Left ventricle myocardium inferior (tissue), 1 donor: ENCODE results near the gene KLHL33. TPM values are rescaled to one million over a fixed set of nuclear protein-coding genes. Genes with fewer than 3 reads are reported as not detected.
A peak's percentile ranks its signal among the peaks of the same experiment; 100 is the strongest.

Source experiments
- DNase-seq: peaks from one replicate; pipeline ENCODE4 v3.0.0-alpha.2; 2020
- H3K27ac ChIP-seq: fragments of 200-600 bp; replicated peaks from 2 replicates; pipeline ENCODE4 v1.8.0; 2021
- H3K27me3 ChIP-seq: fragments of 200-600 bp; 2 replicates; pipeline ENCODE4 v1.8.0; 2021; ENCODE audit warnings: low read depth
- H3K36me3 ChIP-seq: fragments of 200-600 bp; 2 replicates; pipeline ENCODE4 v1.8.0; 2021
- H3K4me1 ChIP-seq: fragments of 200-600 bp; 2 replicates; pipeline ENCODE4 v1.8.0; 2021
- H3K4me3 ChIP-seq: fragments of 200-600 bp; 2 replicates; pipeline ENCODE4 v1.8.0; 2021; ENCODE audit warnings: mild to moderate bottlenecking, moderate library complexity
- H3K9me3 ChIP-seq: fragments of 200-600 bp; replicated peaks from 2 replicates; pipeline ENCODE4 v1.8.0; 2021
- intact Hi-C: fragments of 100-400 bp; cut with micrococcal nuclease; formaldehyde crosslinking; loops from one replicate; pipeline ENCODE4 v1.11.0; 2022
- total RNA-seq: library from RNA; stranded (reverse); fragmentation: NEBNext Ultra II Directional; extraction: Animal tissue kit (Norgen Biotek cat#: 25700); gene quantifications from one replicate; pipeline ENCODE4 v1.2.1, GENCODE V29; 2021
- TF ChIP-seq, protein P1 (sequence below): fragments of 200-600 bp; IDR thresholded peaks from 2 replicates; pipeline ENCODE4 v1.8.0; 2021; ENCODE audit warnings: antibody characterized with exemption, mild to moderate bottlenecking, borderline replicate concordance
- donor health status: DM: no; HTN: yes; CAD: no; lungs with severe emphysema.

The KLHL33 gene
- total RNA-seq, 1 donor from 2014 or later, result 0.33 TPM

DNA sequence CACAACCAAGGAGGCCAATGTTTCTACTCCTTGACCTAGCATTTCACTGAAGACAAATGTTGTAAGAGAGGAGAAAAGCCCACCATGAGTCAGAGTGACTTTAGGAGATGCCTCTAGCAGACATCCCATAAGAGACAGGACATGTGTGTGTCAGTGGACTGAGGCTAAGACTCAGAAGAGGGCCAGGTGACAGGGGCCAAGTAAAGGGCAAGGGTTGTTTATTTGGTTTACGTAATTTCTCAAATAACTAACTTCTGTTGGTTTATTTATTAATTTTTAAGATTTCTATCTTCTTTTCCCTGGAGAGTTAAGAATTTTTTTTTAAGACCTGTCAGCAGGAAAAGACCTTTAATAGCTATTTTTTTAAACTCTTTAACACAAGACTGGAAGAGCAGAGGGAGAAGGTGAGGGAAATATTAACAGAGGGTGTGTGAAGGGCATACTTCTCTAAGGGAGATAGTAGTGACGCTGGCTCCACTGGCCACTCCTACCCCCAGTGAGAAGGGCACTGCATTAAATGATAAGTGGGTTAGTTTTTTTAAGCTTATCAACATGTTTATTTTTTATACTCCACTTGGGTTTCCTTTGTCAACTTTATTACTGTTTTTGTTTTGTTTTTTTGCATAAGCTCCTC is 36.7 kb upstream of the KLHL33 start:
- intact Hi-C loops, result loop anchor here (10.0 kb wide), 1 partner anchor 142 kb away; no protein-coding TSS in a partner anchor
- Histone ChIP-seq H3K4me3 (no peak overlapping the region), H3K36me3 (peaks cover 34% of the 10 kb centered on the region), H3K27ac (no peak overlapping the region), H3K27me3 (no peaks in the 10 kb centered on the region), H3K9me3 (no peaks in the 10 kb centered on the region), H3K4me1 (peaks cover 60% of the 10 kb centered on the region)
- no peak for DNase-seq
- TF ChIP-seq, protein P1, sequence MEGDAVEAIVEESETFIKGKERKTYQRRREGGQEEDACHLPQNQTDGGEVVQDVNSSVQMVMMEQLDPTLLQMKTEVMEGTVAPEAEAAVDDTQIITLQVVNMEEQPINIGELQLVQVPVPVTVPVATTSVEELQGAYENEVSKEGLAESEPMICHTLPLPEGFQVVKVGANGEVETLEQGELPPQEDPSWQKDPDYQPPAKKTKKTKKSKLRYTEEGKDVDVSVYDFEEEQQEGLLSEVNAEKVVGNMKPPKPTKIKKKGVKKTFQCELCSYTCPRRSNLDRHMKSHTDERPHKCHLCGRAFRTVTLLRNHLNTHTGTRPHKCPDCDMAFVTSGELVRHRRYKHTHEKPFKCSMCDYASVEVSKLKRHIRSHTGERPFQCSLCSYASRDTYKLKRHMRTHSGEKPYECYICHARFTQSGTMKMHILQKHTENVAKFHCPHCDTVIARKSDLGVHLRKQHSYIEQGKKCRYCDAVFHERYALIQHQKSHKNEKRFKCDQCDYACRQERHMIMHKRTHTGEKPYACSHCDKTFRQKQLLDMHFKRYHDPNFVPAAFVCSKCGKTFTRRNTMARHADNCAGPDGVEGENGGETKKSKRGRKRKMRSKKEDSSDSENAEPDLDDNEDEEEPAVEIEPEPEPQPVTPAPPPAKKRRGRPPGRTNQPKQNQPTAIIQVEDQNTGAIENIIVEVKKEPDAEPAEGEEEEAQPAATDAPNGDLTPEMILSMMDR, result no peak

DNA sequence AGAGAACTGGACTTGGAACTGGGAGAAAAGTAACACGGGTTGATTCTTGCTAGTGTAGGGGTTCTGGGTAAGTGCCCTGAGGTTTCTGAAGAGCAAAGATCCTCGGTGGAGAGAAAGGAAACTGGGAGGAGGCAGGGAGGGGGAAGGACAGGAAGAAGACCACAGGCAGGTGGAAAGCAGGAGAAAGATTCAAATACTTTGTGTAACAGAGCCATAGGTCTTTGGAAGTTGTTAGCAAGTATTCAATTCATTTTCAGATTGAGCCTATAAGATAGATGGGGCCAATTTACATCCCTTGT is 34.6 kb upstream of the KLHL33 start:
- DNase-seq, result no peak
- Histone ChIP-seq H3K27ac (peak overlapping the region; percentile 92), H3K4me1 (peaks cover 46% of the 10 kb centered on the region), H3K27me3 (no peaks in the 10 kb centered on the region), H3K9me3 (no peaks in the 10 kb centered on the region), H3K4me3 (peak overlapping the region; percentile 94), H3K36me3 (peaks cover 20% of the 10 kb centered on the region)
- intact Hi-C loops, result loop anchor here (10.0 kb wide), 1 partner anchor 144 kb away; no protein-coding TSS in a partner anchor
- TF ChIP-seq, protein P1, result no peak

DNA sequence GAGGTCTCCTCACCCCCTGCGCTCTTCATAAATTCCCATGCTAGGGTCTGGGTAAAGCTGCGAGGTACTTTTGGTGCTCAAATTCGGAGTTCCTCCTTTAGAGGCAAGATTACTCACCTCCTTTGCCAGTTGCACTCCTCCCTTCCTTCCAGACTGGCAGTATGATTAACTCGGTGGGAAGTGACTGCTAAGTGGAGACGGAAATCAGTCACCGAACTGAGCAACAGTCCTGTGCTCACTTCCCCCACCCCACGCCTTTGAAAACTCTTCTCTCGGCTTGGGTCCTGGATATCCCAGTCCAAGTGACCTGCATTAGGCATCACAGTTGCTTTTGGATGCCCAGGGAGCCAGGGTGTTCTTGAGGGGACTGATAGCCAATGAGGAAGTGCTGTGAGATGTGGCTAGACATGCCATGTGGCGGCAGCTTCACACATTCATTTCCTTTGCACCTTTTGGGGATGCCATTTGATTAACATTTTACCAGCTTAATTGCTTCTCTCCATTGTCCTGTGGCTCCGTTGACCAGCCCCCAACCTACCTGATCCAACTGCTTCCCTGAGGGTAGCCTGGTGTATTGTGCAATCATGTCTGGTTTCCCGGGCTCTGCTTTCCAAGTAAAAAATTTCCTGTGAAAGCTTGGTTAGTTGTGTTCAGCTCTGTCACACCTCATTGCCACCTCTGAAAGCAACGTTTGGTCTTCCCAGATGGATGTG is 34.1 kb upstream of the KLHL33 start:
- peaks cover 46% of the 10 kb centered on the region for H3K4me1 ChIP-seq
- TF ChIP-seq, protein P1, result no peak
- intact Hi-C loops, result loop anchor here (10.0 kb wide), 1 partner anchor 145 kb away; no protein-coding TSS in a partner anchor
- H3K9me3 ChIP-seq, result no peaks in the 10 kb centered on the region
- DNase-seq, result no peak
- H3K27ac ChIP-seq, result peak overlapping the region; percentile 92
- peaks cover 15% of the 10 kb centered on the region for H3K36me3 ChIP-seq
- peak overlapping the region; percentile 94 for H3K4me3 ChIP-seq
- no peaks in the 10 kb centered on the region for H3K27me3 ChIP-seq

DNA sequence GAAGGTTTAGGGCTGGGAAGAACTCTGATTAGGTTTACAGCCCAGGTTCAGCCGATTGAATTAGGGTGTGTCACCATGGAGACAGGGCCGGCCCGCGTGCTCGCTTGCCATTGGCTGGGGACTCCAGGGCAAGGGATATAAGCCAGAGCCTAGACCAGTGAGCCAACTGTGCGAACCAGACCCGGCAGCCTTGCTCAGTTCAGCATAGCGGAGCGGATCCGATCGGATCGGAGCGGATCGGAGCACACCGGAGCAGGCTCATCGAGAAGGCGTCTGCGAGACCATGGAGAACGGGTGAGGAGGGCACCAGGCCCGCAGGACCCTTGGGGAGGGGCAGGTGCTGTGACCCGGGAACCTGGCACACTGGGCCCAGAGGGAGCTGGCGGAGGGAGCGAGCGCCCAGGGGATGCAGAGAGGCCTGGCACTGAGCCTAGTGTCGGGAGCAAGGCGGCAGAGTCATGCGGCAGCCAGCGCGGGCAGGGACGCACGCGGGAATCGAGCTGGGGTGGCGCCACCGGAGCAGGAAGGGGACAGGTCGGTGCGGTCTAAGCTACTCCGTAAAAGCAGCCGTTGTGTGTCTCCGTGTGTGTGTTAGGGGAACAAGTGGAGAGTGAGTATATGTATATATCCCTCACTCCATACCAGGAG is 33.4 kb upstream of the KLHL33 start, which contains the start of gene PNP:
Gene PNP, plus strand, starts transcription at position 165 of the 648 bp plus-strand sequence. Its CDS starts 119 bp downstream, at position 284.
- no peaks in the 10 kb centered on the region for H3K27me3 ChIP-seq
- TF ChIP-seq, protein P1, result no peak
- H3K4me1 ChIP-seq, result peaks cover 46% of the 10 kb centered on the region
- DNase-seq, result peak; percentile 84
- intact Hi-C loops, result no loop called here
- peak within 1 kb of the TSS; percentile 92 for H3K27ac ChIP-seq
- H3K9me3 ChIP-seq, result no peaks in the 10 kb centered on the region
- H3K4me3 ChIP-seq, result peak within 1 kb of the TSS; percentile 94
- peaks cover 8% of the 10 kb centered on the region for H3K36me3 ChIP-seq

DNA sequence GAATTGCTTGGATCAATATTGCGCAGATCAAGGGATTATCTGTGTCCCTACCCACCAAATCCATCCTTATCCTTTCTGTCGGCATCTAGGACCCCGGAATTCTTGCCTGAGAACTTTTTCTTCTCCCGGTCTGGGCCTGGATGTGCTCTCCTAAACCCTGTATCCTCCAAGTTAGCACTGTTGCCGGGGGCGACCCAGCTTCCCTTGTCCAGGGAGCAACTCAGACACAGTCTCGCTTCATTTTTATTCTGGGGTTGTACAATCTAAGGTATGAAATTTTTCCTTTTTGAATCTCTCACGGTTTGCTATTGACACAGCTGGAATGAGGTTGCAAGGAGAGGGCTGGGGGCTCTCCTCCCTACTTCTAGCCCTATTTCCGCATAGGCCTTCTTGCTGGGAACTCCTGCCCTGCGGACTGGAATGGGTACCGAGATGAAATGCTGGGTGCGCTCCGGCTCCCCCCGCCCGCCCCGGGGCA is 32.8 kb upstream of the KLHL33 start:
- Histone ChIP-seq H3K27me3 (no peaks in the 10 kb centered on the region), H3K4me3 (peak overlapping the region; percentile 94), H3K4me1 (peaks cover 46% of the 10 kb centered on the region), H3K27ac (peak overlapping the region; percentile 92), H3K36me3 (peaks cover 6% of the 10 kb centered on the region), H3K9me3 (no peaks in the 10 kb centered on the region)
- TF ChIP-seq, protein P1, result no peak
- DNase-seq, result no peak
- intact Hi-C loops, result no loop called here
